K562 (cell line): ENCODE data around the gene IQGAP3. TPM values are rescaled to one million over a fixed set of nuclear protein-coding genes. Genes with fewer than 3 reads are reported as not detected.

Source experiments
- ATAC-seq: fragments of 200-7000 bp; cut with Tn5 transposase; 3 replicates; pipeline ENCODE4 v1.9.1; 2020; ENCODE audit warnings: moderate library complexity
- BruUV-seq: library from RNA; stranded (reverse); fragments of 400-500 nt; replicated peaks from 2 replicates; lab custom pipeline; 2021; lab: Mats Ljungman, UMichigan
- CTCF ChIA-PET: fragments of 300-600 bp; formaldehyde crosslinking; extraction: SDS; loops from one replicate; lab custom pipeline; 2021; ENCODE audit warnings: low intra/inter-chr PET ratio; lab: Yijun Ruan, JAX
- POLR2A ChIA-PET: fragments of 300-600, 350-650 bp; sonication (Branson Sonifier 250); formaldehyde crosslinking; extraction: SDS; loops from one replicate; lab custom pipeline; 2021; ENCODE audit warnings: antibody characterized with exemption, inconsistent platforms; lab: Yijun Ruan, JAX
- DNase-seq, 4 experiments: peaks; one replicate each; pipeline versions ENCODE4 v3.0.0 to v3.0.0-alpha.2; 2011 to 2018; ENCODE audit warnings: low spot score in 3 of 4, mixed read lengths in 3 of 4; ENCODE audit errors: extremely low read depth in 1 of 4
- FAIRE-seq: peaks from 2 replicates; lab custom pipeline; 2011; peaks lifted over from hg19 to GRCh38; lab: Jason Lieb, UNC
- H2AFZ ChIP-seq: 2 replicates; pipeline ENCODE4 v1.6.0; 2011; ENCODE audit warnings: low read depth, low read length, control low read depth, inconsistent platforms
- H3K27ac ChIP-seq: fragments of 200-600 bp; 3 replicates; pipeline ENCODE4 v1.8.0; 2011; ENCODE audit warnings: low read depth, mild to moderate bottlenecking, control low read depth, inconsistent platforms, low read length, moderate library complexity, mixed read lengths; ENCODE audit errors: extremely low read depth
- H3K27me3 ChIP-seq, 2 experiments: fragments of 300-600 bp in 1 of 2; 2 replicates in 1 of 2; 3 replicates in 1 of 2; pipeline versions ENCODE4 v1.6.0 to v1.8.0; 2011; ENCODE audit warnings: inconsistent platforms in 2 of 2, low read length in 2 of 2, mild to moderate bottlenecking in 1 of 2, mixed read lengths in 1 of 2, moderate library complexity in 1 of 2; ENCODE audit not compliant: control insufficient read depth in 2 of 2, insufficient read depth in 2 of 2
- H3K36me3 ChIP-seq: fragments of 300-600 bp; 3 replicates; pipeline ENCODE4 v1.8.0; 2011; ENCODE audit warnings: mild to moderate bottlenecking, low read length, inconsistent platforms; ENCODE audit not compliant: control insufficient read depth, insufficient read depth
- H3K4me1 ChIP-seq, 2 experiments: fragments of 200-600 bp in 1 of 2; replicated peaks in 1 of 2; 2 replicates in 1 of 2; 3 replicates in 1 of 2; pipeline versions ENCODE4 v1.5.1 to v1.8.0; 2011; ENCODE audit warnings: inconsistent platforms in 2 of 2, low read length in 2 of 2, mild to moderate bottlenecking in 1 of 2, mixed read lengths in 1 of 2, moderate library complexity in 1 of 2; ENCODE audit not compliant: control insufficient read depth in 2 of 2, insufficient read depth in 2 of 2
- H3K4me2 ChIP-seq: 2 replicates; pipeline ENCODE4 v1.6.1; 2011; ENCODE audit warnings: low read length, control low read depth, inconsistent platforms, mixed read lengths; ENCODE audit not compliant: insufficient read depth
- H3K4me3 ChIP-seq: fragments of 200-600 bp; sonication (generic), shearing (Covaris generic); 2 replicates; pipeline ENCODE4 v1.5.1; 2016; ENCODE audit warnings: control low read depth, inconsistent platforms
- H3K79me2 ChIP-seq: fragments of 200-600 bp; 3 replicates; pipeline ENCODE4 v1.8.0; 2011; ENCODE audit warnings: low read length, inconsistent platforms; ENCODE audit not compliant: control insufficient read depth, insufficient read depth
- H3K9ac ChIP-seq, 2 experiments: 2 replicates each; pipeline versions ENCODE4 v1.6.0 to v1.6.1; 2011; ENCODE audit warnings: low read depth in 2 of 2, low read length in 2 of 2, control low read depth in 1 of 2, inconsistent platforms in 1 of 2, mild to moderate bottlenecking in 1 of 2, mixed read lengths in 1 of 2; ENCODE audit not compliant: insufficient read depth in 1 of 2
- H3K9me1 ChIP-seq: one replicate; pipeline ENCODE4 v1.6.0; 2011; ENCODE audit warnings: inconsistent platforms, mild to moderate bottlenecking, low read length, moderate library complexity; ENCODE audit not compliant: control insufficient read depth, insufficient read depth
- H3K9me3 ChIP-seq: replicated peaks from 2 replicates; pipeline ENCODE4 v1.5.1; 2011; ENCODE audit warnings: low read depth, low read length, inconsistent platforms; ENCODE audit not compliant: control insufficient read depth, insufficient read depth
- H4K20me1 ChIP-seq: replicated peaks from 2 replicates; pipeline ENCODE4 v1.6.1; 2011; ENCODE audit warnings: low read length, inconsistent platforms, mixed read lengths; ENCODE audit not compliant: control insufficient read depth, insufficient read depth
- C11orf30 ChIP-seq: fragments of 450-650 bp; IDR thresholded peaks from 2 replicates; pipeline ENCODE4 v1.6.1; 2016; ENCODE audit warnings: low read depth, mild to moderate bottlenecking
- EZH2 ChIP-seq: IDR thresholded peaks from 2 replicates; pipeline ENCODE4 v1.6.1; 2012; ENCODE audit warnings: low read depth, mild to moderate bottlenecking, inconsistent platforms, low read length, borderline replicate concordance
- HCFC1 ChIP-seq: IDR thresholded peaks from 2 replicates; pipeline ENCODE4 v1.6.1; 2012; ENCODE audit warnings: low read depth, low read length, improper control_type of control experiment
- HDAC3 ChIP-seq: fragments of 450-650 bp; IDR thresholded peaks from 2 replicates; pipeline ENCODE4 v1.6.1; 2018; ENCODE audit warnings: borderline replicate concordance, mild to moderate bottlenecking, moderate library complexity; ENCODE audit not compliant: partially characterized antibody
- MBD2 ChIP-seq: sonication (generic); IDR thresholded peaks from 2 replicates; pipeline ENCODE4 v1.6.1; 2016; ENCODE audit warnings: low read depth, borderline replicate concordance
- NELFE ChIP-seq: IDR thresholded peaks from 2 replicates; pipeline ENCODE4 v1.6.1; 2011; ENCODE audit warnings: mild to moderate bottlenecking; ENCODE audit not compliant: insufficient read depth, insufficient read length
- PHTF2 ChIP-seq: fragments of 250-450 bp; sonication (Bioruptor Pico); IDR thresholded peaks from 2 replicates; pipeline ENCODE4 v1.5.0; 2021; ENCODE audit warnings: mild to moderate bottlenecking
- RNF2 ChIP-seq: sonication (generic); IDR thresholded peaks from 2 replicates; pipeline ENCODE4 v1.6.1; 2016
- ZKSCAN8 ChIP-seq: fragments of 200-800 bp; sonication (Bioruptor generic); IDR thresholded peaks from 2 replicates; pipeline ENCODE4 v1.6.1; 2016; ENCODE audit warnings: missing genetic modification characterization, missing compliant biosample characterization
- WGBS: fragments of 100-300 bp; shearing (Covaris generic); methylation state at CpG from one replicate; pipeline ENCODE4 v1.1.6; 2016; ENCODE audit warnings: low coverage, mixed read lengths; ENCODE audit not compliant: insufficient coverage; ENCODE audit errors: missing lambda C conversion rate; 5-methylcytosine and 5-hydroxymethylcytosine counted together
- in situ Hi-C: fragments of 300-500 bp; cut with MboI; formaldehyde crosslinking; loops from 4 replicates; pipeline ENCODE4 v1.15.0; 2018; ENCODE audit warnings: inconsistent platforms, mixed read lengths
- intact Hi-C: fragments of 100-400 bp; cut with micrococcal nuclease; formaldehyde crosslinking; loops from 2 replicates; pipeline ENCODE4 v1.14.2; 2022
- polyA plus RNA-seq, 8 experiments: library from polyadenylated mRNA; depleted of rRNA in 4 of 8; stranded (reverse) in 5 of 8; unstranded in 3 of 8; fragments of >200 nt; fragmentation: Nextera tagmentation in 2 of 8; fragmentation: Illumina TruSeq in 1 of 8; extraction: Ambion mirVana in 2 of 8; extraction: Trizol in 1 of 8; gene quantifications; 2 replicates each; pipeline versions ENCODE4 v1.2.1 to v1.2.3, GENCODE V29; 2011 to 2014; ENCODE audit warnings: inconsistent platforms in 1 of 8, missing spikeins in 1 of 8
- total RNA-seq, 7 experiments: library from RNA; depleted of rRNA in 6 of 7; stranded (reverse); fragments of >200 nt in 6 of 7; fragmentation: Illumina TruSeq in 2 of 7; extraction: Trizol in 2 of 7; gene quantifications; 2 replicates each; pipeline versions ENCODE4 v1.2.1 to v1.2.3, GENCODE V29; 2011 to 2021; ENCODE audit warnings: low replicate concordance in 1 of 7
- TF ChIP-seq, protein P1 (sequence below): fragments of 450-650 bp; IDR thresholded peaks from one replicate; pipeline ENCODE4 v1.6.1; 2018; ENCODE audit warnings: mild to moderate bottlenecking, moderate library complexity; ENCODE audit not compliant: partially characterized antibody
- TF ChIP-seq, protein P2 (sequence below): sonication (generic); formaldehyde crosslinking; IDR thresholded peaks from 2 replicates; pipeline ENCODE4 v1.9.0; 2022; ENCODE audit warnings: mild to moderate bottlenecking, missing genetic modification reagents
- TF ChIP-seq, protein P3 (sequence below): sonication (generic); IDR thresholded peaks from 2 replicates; pipeline ENCODE4 v1.6.1; 2016

The IQGAP3 gene
- total and polyA plus RNA-seq, 9 of the 15 experiments (the other 6 are each of a cell fraction or from before 2014, with no cell fraction given) = 1.4 to 16.6 (median 11.9) TPM

DNA sequence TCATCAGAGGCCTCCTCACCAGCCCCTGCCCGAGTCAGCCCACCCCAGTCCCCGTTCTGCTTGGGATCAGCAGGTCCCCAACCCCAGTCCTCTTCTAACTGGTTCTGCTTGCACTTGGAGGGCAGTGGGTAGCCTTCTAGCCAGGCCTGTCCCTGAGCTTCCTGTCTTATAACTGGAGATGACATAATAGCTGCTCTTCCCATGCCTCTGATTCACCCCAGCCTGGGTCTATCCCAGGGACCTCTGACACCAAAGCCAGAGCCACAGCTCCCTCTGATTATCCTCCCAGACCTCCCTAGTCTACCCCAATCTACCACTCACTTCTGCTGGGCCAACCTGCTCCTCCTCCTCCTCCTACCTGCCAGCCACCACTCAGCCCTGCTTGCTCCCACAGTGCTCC lies 31.4 kb downstream of the IQGAP3 start (continued):
- no peak for TF ChIP-seq HCFC1
- TF ChIP-seq HDAC3 = no peak
- no peak for TF ChIP-seq RNF2

DNA sequence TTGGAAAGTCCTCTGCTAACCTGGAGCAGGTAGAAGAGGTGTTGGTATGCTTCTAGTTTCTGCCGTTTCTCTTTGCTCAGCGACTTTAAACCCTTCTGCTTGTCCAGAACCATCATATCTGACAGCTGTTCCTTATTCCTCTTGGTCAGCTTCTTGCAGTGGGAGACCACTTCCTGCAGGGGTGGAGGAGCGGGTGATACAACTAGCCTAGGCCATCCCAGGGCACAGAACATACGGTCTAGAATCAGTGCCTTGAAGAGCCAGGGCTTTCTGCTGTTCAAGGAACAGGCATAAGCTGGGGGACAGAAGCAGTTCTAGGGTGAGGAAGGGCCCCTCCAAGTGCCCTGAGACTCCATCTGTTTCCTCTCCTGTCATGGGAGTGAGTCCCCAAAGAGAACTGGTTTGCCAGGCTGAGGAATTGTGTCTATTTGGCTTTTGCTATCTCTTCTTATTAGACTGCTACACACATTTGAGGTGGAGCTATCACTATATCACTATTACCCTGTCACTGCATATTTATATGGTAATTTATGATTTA lies 32.5 kb downstream of the IQGAP3 start:
- H3K4me2 ChIP-seq = no peak overlapping the region
- H3K79me2 ChIP-seq = no peaks in the 10 kb centered on the region
- no peak overlapping the region for H2AFZ ChIP-seq
- in situ Hi-C loops (no loop called here), intact Hi-C loops (loop anchor here (10.0 kb wide), 1 partner anchor 55 kb away; no protein-coding TSS in a partner anchor)
- BruUV-seq = no TSS peak
- no peaks in the 10 kb centered on the region; the same call in 1 of the 2 replicates for H4K20me1 ChIP-seq
- H3K9ac ChIP-seq = no peak overlapping the region
- H3K9me3 ChIP-seq = no peaks in the 10 kb centered on the region; the same call in 1 of the 2 replicates
- no peak for ATAC-seq
- H3K27me3 ChIP-seq = no peaks in the 10 kb centered on the region
- H3K36me3 ChIP-seq = peaks cover 51% of the 10 kb centered on the region
- POLR2A ChIA-PET = interaction anchor here (0.6 to 1.7 kb wide), 4 partner anchors 12 to 58 kb away, joined by 3 to 7 read pairs (median 4); no protein-coding TSS in a partner anchor
- H3K4me1 ChIP-seq = no peaks in the 10 kb centered on the region
- WGBS = 64% methylated on average over 4 of the region's 4 CpGs
- TF ChIP-seq, protein P1, sequence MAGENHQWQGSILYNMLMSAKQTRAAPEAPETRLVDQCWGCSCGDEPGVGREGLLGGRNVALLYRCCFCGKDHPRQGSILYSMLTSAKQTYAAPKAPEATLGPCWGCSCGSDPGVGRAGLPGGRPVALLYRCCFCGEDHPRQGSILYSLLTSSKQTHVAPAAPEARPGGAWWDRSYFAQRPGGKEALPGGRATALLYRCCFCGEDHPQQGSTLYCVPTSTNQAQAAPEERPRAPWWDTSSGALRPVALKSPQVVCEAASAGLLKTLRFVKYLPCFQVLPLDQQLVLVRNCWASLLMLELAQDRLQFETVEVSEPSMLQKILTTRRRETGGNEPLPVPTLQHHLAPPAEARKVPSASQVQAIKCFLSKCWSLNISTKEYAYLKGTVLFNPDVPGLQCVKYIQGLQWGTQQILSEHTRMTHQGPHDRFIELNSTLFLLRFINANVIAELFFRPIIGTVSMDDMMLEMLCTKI = no peak
- TF ChIP-seq MBD2 = no peak
- no peak for TF ChIP-seq C11orf30
- TF ChIP-seq, protein P2, sequence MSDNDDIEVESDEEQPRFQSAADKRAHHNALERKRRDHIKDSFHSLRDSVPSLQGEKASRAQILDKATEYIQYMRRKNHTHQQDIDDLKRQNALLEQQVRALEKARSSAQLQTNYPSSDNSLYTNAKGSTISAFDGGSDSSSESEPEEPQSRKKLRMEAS (CRISPR knock-in tag) = no peak
- TF ChIP-seq, protein P3, sequence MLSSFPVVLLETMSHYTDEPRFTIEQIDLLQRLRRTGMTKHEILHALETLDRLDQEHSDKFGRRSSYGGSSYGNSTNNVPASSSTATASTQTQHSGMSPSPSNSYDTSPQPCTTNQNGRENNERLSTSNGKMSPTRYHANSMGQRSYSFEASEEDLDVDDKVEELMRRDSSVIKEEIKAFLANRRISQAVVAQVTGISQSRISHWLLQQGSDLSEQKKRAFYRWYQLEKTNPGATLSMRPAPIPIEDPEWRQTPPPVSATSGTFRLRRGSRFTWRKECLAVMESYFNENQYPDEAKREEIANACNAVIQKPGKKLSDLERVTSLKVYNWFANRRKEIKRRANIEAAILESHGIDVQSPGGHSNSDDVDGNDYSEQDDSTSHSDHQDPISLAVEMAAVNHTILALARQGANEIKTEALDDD = no peak
- TF ChIP-seq PHTF2 = no peak
- no peak for TF ChIP-seq EZH2
- no peak for TF ChIP-seq NELFE
- no peak for TF ChIP-seq ZKSCAN8 (CRISPR knock-in tag)
- no peak for DNase-seq
- H3K4me3 ChIP-seq = no peak overlapping the region
- CTCF ChIA-PET = no interaction called here
- H3K9me1 ChIP-seq = no peaks in the 10 kb centered on the region
- H3K27ac ChIP-seq = no peak overlapping the region
- FAIRE-seq = no peak
